GM18858 (cell line): ENCODE data around the gene RAB11FIP4.

Experiments
- ATAC-seq: cut with Tn5 transposase; IDR thresholded peaks from one replicate; pipeline ENCODE4 v1.9.1; 2021; ENCODE audit not compliant: unreplicated experiment

Gene RAB11FIP4

GRCh38 chr17:31386542-31387075, 4.9 kb upstream of the RAB11FIP4 start:
- ATAC-seq: no peak

GRCh38 chr17:31387438-31387837, 4.0 kb upstream of the RAB11FIP4 start:
- ATAC-seq: no peak

GRCh38 chr17:31388351-31388750, 3.1 kb upstream of the RAB11FIP4 start:
- no peak for ATAC-seq

GRCh38 chr17:31388770-31389656, 2.5 kb upstream of the RAB11FIP4 start:
- no peak for ATAC-seq

DNA sequence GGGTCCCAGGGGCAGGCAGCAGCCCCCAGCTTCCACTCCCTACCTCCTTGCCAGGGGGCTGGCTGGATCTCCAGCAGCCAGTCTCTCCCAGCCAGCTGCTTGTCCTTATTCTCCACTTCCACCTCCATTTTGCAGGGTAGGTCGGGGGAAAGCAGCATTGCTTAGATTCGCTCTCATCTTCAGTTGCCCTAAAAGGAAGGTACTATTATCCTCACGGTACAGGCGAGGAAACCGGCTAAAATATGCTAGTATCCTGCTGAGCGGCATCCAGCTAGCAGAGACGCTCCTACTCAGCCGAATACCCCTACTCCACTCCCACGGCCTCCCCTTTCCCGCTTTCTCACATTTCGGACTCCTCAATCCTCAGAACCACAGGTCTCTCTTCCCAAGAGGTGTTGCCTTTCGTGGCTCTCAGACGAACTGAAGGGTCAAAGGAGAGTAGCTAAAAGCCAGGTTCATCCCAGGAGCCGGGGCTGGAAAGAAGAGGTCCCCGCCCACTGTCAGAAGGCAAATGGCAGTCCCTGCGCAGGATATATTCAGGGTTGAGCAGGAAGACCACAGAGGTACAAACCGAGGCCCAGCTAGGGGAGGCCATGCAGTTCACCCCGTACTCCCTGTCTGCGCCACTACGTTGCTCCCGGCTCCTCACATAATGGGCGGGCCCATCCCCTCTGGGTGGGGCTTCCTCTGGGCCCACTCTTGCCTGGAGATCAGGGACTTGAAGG, 1.7 kb upstream of the RAB11FIP4 start:
- ATAC-seq: no peak

DNA sequence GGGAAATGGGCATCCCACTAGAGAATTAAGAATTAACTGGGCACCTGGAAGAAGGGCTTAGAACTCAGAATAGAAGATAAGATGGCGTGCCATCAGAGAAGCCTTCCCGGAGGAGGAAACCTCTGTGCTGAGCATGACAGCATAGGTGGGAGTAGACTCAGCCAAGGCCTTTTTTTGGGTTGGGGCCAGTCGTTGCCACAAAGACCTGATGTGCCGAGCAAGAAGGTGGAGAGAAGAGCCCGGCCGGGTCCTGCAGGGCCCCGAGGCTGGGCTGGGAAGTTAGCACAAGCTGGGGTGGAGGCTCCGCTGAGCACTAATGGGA, 1.1 kb upstream of the RAB11FIP4 start:
- no peak for ATAC-seq

DNA sequence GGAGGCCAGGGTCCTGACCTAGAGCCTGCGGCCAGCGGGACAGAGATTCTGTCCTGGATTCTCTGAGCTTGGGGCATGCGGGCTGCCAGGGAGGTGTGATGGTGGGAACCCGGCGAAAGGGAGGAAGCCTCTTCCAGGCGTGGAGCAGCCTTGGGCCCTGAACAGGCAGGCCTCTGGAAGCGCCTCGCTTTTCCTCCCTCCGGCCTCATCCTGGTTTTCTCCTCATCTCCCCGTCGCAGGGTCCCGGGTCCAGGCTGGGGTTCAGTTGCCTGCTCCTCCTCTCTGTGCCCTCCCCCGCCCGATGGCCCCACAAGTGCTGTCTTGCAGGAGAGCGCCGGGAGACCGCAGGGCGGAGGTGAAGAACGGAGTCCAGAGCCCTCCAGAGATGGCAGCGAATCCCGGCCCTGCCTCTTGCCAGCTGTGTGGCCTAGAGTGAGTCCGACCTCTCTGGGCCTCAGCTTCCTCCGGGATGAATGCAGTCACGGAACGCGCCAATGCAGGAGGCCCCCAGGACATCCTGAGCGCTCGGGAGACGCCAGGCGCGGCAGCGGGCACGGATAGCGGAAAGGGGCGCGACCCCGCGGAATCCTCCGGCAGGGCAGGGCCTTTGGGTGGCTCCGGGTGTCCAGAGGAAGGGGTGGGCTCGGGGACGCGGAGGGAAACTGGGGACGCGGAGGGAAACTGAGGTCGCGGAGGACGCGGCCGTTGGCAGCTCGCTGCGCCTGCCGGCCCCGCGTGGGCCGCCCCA, 553 bp upstream of the RAB11FIP4 start:
- no peak for ATAC-seq

DNA sequence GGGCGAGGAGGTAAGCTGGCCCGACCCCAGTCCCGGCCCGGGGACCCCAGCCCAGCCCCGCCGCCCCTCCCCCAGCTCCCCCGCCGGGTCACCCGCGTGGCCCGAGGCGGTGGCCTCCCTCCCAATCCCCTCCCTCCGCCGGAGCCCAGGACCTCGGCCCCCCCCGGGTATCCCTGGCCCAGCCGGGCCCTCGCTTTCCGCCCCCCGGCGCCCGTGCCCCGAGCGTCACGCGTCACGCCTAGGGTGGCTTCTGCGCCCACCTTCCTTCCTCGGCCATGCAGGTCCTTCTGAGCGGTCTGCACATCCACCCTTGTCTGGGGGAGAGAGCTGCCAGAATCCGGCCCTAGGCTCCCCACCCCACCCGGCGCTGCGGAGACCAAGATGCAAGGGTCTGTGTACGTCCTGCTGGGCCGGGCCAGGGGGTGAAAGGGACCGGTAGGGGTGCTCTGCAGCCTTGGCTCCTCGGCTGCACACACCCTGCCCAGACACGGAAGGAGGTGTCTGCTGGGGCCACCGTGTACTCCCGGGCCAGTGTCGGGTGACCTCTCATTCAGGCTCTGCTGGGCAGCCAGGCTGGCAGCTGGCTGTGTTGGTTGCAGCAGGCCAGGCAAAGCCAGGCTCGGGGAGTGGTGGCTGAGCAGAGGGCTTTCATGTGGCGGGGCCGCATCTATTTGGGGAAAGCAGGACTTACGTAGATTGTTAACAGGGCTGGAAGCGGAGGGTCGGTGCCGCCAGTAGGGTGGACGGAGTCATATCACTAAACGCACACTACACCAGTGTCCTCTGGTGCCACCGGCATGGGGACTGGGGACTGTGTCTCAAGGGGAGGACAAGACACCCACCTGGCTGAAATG, 754 bp downstream of the RAB11FIP4 start:
- no peak for ATAC-seq

DNA sequence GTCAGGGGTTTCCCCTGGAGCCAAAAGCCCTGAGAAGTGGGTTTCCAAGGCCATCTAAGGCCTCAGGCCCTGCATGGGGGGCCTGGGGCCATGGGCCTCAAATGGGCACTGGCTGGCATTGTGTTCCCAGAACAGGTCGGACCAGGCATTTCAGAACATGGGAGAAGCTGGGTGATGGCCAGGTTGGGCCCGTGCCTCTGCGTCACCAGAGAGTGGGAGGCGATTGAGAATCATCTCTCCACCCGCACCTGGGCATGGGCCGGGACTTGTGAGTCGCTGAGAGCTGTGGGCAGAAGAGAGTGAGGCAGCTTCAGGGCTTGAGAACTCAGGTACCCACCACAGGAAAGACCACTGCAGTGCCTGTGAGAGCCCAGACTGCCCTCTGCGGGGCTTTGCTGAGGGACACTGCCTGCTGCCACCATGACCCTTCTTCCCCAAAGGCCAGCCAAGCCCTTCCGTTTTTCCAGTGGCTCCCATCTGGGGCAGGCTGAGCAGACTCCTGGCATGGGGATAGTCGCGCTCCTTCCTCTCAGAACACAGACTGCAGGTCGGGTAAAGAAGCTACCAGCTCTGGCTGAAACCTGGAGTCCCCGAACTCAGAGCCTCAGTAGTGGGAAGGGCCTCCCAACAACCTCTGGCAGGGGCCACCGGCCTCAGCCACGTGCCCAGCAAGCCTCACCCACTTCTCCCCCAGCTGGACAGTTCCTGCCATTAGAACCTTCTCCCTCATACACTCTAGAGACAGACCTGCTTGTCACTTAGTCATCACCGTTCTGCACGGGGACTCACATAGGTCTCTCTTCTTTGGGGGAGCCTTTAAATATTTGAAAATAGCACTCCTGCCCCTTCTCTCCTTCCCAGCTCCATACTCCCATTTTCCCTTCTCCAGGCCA, 1.6 kb downstream of the RAB11FIP4 start:
- ATAC-seq: no peak

DNA sequence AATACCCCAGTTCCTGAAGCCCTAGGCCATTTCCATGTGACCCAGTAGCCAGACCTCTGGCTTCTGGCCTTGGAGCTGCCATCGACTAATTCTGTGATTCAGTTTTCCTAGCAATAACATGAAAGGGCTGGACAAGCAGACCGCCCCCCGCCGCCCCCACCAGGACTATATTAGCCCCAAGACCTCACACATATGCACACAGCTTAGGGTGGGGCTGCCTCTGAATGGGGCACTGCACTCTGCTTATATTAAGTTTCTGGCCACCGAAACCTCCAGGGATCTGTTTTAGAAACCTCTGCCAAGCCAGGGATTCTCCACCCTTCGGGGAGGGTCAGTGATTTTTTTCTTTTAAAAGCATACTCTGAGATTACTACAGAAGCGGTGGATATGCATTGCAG, 2.3 kb downstream of the RAB11FIP4 start:
- no peak for ATAC-seq

- ATAC-seq: no peak
Measured at GRCh38 chr17:31394544-31394943, 3.1 kb downstream of the RAB11FIP4 start.

DNA sequence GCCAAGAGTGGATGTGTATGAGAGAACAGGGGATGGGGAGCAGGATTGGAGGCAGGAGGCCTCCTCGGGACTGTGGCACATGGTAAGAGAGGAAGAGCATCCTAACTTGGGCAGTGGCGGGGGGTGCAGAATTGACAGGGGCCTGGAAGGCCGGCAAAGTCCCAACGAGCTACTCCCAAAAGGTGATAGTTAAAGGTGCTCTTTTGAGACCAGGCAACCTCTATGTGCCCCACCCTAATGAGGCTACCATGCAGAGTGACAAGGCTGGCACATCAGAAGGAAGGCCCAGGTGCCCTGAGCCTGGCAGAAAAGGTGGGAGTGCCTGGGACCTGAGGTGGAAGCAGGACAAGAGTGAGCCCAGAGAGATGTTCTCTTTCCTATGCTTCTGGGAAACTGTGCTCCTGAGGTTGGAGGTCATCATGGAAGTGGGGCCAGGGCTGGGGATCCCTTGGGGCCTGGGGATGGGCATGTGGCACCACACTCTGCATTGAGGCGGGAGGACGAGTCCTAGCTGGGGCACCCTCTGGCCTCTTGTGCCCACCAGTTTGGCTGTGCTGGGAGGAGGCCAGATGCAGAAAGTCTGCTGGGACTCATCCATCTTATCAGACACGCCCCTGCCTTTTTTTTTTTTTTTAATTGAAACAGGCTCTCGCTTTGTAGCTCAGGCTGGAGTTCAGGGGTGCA, 5.9 kb downstream of the RAB11FIP4 start:
- no peak for ATAC-seq

- no peak for ATAC-seq
Measured at GRCh38 chr17:31398381-31399311, 7.2 kb downstream of the RAB11FIP4 start.

DNA sequence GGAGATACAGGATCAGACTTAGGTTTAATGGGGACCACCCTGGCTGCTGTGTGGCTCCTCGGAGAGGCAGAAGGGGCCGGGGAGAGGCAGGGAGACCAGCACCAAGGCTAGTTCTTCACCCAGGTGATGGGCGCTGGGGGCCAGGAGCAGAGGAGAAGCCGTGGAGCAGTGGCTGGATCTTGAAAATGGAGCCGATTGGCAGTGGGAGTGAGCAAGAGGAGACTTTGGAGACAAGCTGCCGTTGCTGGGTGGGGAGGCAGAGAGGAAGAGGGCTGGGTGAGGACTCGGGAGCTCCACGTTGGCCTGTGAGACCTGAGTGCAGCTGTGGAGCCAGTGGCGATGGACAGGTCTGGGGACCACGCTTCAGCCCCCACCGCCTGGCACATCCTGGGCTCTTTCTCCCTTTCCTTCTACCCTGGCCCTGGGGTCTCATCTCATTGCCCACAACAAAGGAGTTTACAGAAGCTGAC, 9.0 kb downstream of the RAB11FIP4 start:
- no peak for ATAC-seq

- ATAC-seq: no peak
Measured at GRCh38 chr17:31401456-31402254, 10.2 kb downstream of the RAB11FIP4 start.

DNA sequence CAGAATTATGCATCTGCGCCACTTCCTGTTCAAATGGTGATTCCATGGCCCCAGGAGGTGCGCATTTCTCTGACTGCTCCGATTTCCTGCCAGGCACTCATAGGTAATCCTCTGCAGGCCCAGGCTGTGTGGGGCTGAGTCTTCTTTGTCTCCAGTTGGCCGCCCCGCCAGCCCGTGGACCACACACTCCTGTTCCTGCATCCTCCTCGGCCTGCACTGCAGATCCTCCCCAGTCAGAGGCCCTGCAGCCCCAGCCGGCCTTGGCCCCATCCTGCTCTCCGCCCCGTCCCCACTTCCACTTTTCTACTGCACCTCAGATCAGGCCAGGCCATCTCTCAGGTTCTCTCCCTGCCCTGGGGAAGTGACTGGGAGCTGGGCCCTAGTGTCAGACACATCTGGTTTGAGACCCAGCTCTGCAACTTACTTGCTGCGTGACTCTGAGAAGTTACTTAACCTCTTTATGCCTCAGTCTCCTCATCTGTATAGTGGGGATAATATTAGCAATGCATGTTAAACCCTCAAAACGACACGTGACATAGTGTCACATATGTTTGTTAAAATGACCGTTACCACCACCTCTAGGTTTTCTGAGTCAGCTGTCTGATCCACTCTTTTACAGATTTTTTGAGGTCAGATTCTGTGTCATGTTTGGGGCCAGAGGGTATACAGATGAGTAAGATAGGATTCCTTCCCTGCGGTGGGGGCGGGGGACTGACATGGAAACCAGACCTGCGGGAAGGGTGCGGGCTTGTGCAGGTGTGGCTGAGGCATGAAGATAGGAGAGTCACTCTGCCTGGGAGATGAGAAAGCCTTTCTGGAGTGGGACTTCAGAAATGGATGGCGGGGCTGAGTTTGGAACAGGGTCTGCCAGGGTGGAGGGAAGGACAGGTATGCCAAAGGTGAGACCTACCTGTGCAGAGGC, 12.8 kb downstream of the RAB11FIP4 start:
- no peak for ATAC-seq
